PC-9 (cell line): ENCODE data around the gene SPATS2L.

Experiments used
- CTCF ChIP-seq: fragments of 200-600 bp; sonication (generic); conservative IDR thresholded peaks from 2 replicates; pipeline ENCODE4 v1.6.1; 2017; ENCODE audit warnings: mixed run types, antibody characterized with exemption, mild to moderate bottlenecking, moderate library complexity
- EZH2 ChIP-seq: fragments of 200-600 bp; sonication (generic); IDR thresholded peaks from 2 replicates; pipeline ENCODE4 v1.8.0; 2017; ENCODE audit warnings: antibody characterized with exemption, low read depth

GRCh38 chr2:200329798-200330197 is 23.3 kb downstream of the SPATS2L start:
- TF ChIP-seq CTCF (no peak), EZH2 (no peak)
